Mammary epithelial cell (primary cell): Measurements from ENCODE around the gene KCND3.

ENCODE experiments used
- CTCF ChIP-seq, 2 donors: IDR thresholded peaks in 1 of 2; conservative IDR thresholded peaks in 1 of 2; 2 replicates each; pipeline ENCODE4 v1.5.1; 2011 to 2012; ENCODE audit warnings: inconsistent platforms in 2 of 2, low read length in 2 of 2, mild to moderate bottlenecking in 2 of 2, control low read depth in 1 of 2, low read depth in 1 of 2; ENCODE audit not compliant: insufficient read depth in 1 of 2; ENCODE audit errors: extremely low read depth in 1 of 2
- EZH2 ChIP-seq: IDR thresholded peaks from 2 replicates; pipeline ENCODE4 v1.6.1; 2012; ENCODE audit warnings: low read length, inconsistent platforms, borderline replicate concordance

GRCh38 chr1:111862599-111862998, 126.9 kb downstream of the KCND3 start:
- TF ChIP-seq CTCF (conservative IDR thresholded peaks at IDR 0.05 in 1 of 2, IDR thresholded peaks at IDR 0.05 in 1 of 2; ENCODE audit: extremely low read depth in 1 of 2, insufficient read depth in 1 of 2, low read depth in 1 of 2, low read length in 2 of 2) = no peak
- TF ChIP-seq EZH2 = no peak
